ENCODE data around the gene HIGD1A. TPM values are rescaled to one million over a fixed set of nuclear protein-coding genes. Genes with fewer than 3 reads are reported as not detected.

Gene HIGD1A
- total and polyA plus RNA-seq, 2 experiments from 2014 or later: 102 to 144 TPM

DNA sequence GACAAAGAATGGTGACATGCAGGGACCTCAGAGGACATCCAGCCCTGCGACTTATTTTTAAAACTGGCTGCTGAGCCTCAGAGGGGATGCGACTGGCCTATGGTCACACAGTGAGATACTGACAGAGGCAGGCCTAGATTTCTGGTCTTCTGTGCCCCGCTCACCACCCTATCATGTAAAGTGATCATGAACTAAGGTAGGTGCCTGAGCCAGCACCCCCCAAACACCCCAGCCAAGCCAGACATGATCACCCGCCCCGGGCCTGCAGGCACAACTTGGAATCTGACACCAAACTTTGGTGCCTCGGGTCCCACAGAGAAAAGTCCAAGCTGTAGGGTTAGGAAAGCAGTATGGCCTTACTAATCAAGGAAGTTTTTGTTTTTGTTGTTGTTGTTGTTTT lies 67.8 kb downstream of the HIGD1A start:
- no peaks in the 10 kb centered on the region for H3F3A ChIP-seq (replicated peaks; ENCODE audit: low read depth)
- no peak overlapping the region for H3K4me3 ChIP-seq
- H3K9me2 ChIP-seq (ENCODE audit: insufficient read depth): peaks cover 5% of the 10 kb centered on the region; the same call in 1 of the 2 replicates
- Mint-ChIP-seq H3K4me1 (peaks cover 34% of the 10 kb centered on the region), H3K36me3 (ENCODE audit: low read depth) (no peaks in the 10 kb centered on the region), H3K9me3 (peaks cover 6% of the 10 kb centered on the region; the same call in 1 of the 3 replicates), H3K27me3 (ENCODE audit: insufficient read depth, low read depth, poor library complexity) (peaks cover 12% of the 10 kb centered on the region), H3K27ac (no peak overlapping the region), H3K4me3 (no peak overlapping the region)
- no peak overlapping the region for H3K27ac ChIP-seq (ENCODE audit: low read depth)
- no peak for ATAC-seq
- no peaks in the 10 kb centered on the region for H3K36me3 ChIP-seq (ENCODE audit: insufficient read depth)
- TF ChIP-seq ZNF331 (CRISPR knock-in tag; IDR thresholded peaks at IDR 0.05; ENCODE audit: low read depth): no peak
- no peak for TF ChIP-seq EZH2 (IDR thresholded peaks at IDR 0.05; ENCODE audit: low read depth, unreplicated experiment)
- no peak for TF ChIP-seq ZNF462 (CRISPR knock-in tag; IDR thresholded peaks at IDR 0.05)
- TF ChIP-seq STAT1 (IDR thresholded peaks at IDR 0.05; ENCODE audit: unreplicated experiment): no peak
- no peak overlapping the region for H3K4me2 ChIP-seq
- no peak for DNase-seq (ENCODE audit: low spot score)
- H3K4me1 ChIP-seq (ENCODE audit: insufficient read depth): peaks cover 15% of the 10 kb centered on the region
- no peaks in the 10 kb centered on the region for H3K27me3 ChIP-seq (ENCODE audit: insufficient read depth)
- H3K79me2 ChIP-seq (replicated peaks; ENCODE audit: insufficient read depth): no peaks in the 10 kb centered on the region
- H4K20me1 ChIP-seq (replicated peaks; ENCODE audit: insufficient read depth): no peaks in the 10 kb centered on the region
- no peak overlapping the region for H2AFZ ChIP-seq

- H3K27ac ChIP-seq (ENCODE audit: low read depth): no peak overlapping the region
- no peak for TF ChIP-seq EZH2 (IDR thresholded peaks at IDR 0.05; ENCODE audit: low read depth, unreplicated experiment)
- TF ChIP-seq ZNF462 (CRISPR knock-in tag; IDR thresholded peaks at IDR 0.05): peak; percentile 54; the same call in 1 of the 2 replicates
Measured at GRCh38 chr3:42736081-42736480, 68.2 kb downstream of the HIGD1A start.

More at GRCh38 chr3:42736081-42736480, 68.2 kb downstream of the HIGD1A start:
- Mint-ChIP-seq H3K27me3 (ENCODE audit: insufficient read depth, low read depth, poor library complexity) (peaks cover 12% of the 10 kb centered on the region), H3K4me1 (peaks cover 34% of the 10 kb centered on the region), H3K4me3 (no peak overlapping the region), H3K27ac (no peak overlapping the region), H3K9me3 (peaks cover 6% of the 10 kb centered on the region; the same call in 1 of the 3 replicates), H3K36me3 (ENCODE audit: low read depth) (no peaks in the 10 kb centered on the region)
- ATAC-seq (peak; percentile 61), DNase-seq (ENCODE audit: low spot score) (no peak)
- Histone ChIP-seq H3K79me2 (replicated peaks; ENCODE audit: insufficient read depth) (no peaks in the 10 kb centered on the region), H4K20me1 (replicated peaks; ENCODE audit: insufficient read depth) (no peaks in the 10 kb centered on the region), H3K27me3 (ENCODE audit: insufficient read depth) (no peaks in the 10 kb centered on the region), H3K4me1 (ENCODE audit: insufficient read depth) (peaks cover 15% of the 10 kb centered on the region), H3K4me2 (no peak overlapping the region), H3K9me2 (ENCODE audit: insufficient read depth) (peaks cover 5% of the 10 kb centered on the region; the same call in 1 of the 2 replicates), H3F3A (replicated peaks; ENCODE audit: low read depth) (no peaks in the 10 kb centered on the region), H3K36me3 (ENCODE audit: insufficient read depth) (no peaks in the 10 kb centered on the region), H3K4me3 (no peak overlapping the region), H2AFZ (no peak overlapping the region)
